GM18505 (cell line): Measurements from ENCODE around the gene SLC12A8.

Experiments
- ATAC-seq: cut with Tn5 transposase; IDR thresholded peaks from one replicate; pipeline ENCODE4 v1.9.1; 2021; ENCODE audit not compliant: unreplicated experiment
- POLR2A ChIP-seq: IDR thresholded peaks from 4 replicates; pipeline ENCODE4 v1.6.1; 2011; ENCODE audit warnings: borderline replicate concordance; ENCODE audit not compliant: insufficient read depth, insufficient read length; ENCODE audit errors: extremely low read depth

Gene SLC12A8

GRCh38 chr3:125207949-125208568 lies 4.5 kb downstream of the SLC12A8 start:
- no peak for ATAC-seq
- TF ChIP-seq POLR2A: no peak

GRCh38 chr3:125207507-125207906 lies 5.0 kb downstream of the SLC12A8 start:
- TF ChIP-seq POLR2A: no peak
- ATAC-seq: no peak

- no peak for TF ChIP-seq POLR2A
- no peak for ATAC-seq
These were observed 5.6 kb downstream of the SLC12A8 start for GRCh38 chr3:125206934-125207333.

- no peak for TF ChIP-seq POLR2A
- no peak for ATAC-seq
These were observed 8.8 kb downstream of the SLC12A8 start for GRCh38 chr3:125203731-125204130.

GRCh38 chr3:125202197-125202596 lies 10.4 kb downstream of the SLC12A8 start:
- no peak for ATAC-seq
- TF ChIP-seq POLR2A: no peak

- TF ChIP-seq POLR2A: no peak
- ATAC-seq: peak; percentile 71
These were observed 11.8 kb downstream of the SLC12A8 start for GRCh38 chr3:125200731-125201139.

GRCh38 chr3:125194849-125195601 lies 17.5 kb downstream of the SLC12A8 start:
- no peak for ATAC-seq

GRCh38 chr3:125194061-125194848 lies 18.3 kb downstream of the SLC12A8 start:
- TF ChIP-seq POLR2A: no peak

More at GRCh38 chr3:125194849-125195601, 17.5 kb downstream of the SLC12A8 start:
- TF ChIP-seq POLR2A: no peak

GRCh38 chr3:125192190-125193035 lies 20.1 kb downstream of the SLC12A8 start:
- peak; percentile 66 for ATAC-seq

More at GRCh38 chr3:125194061-125194848, 18.3 kb downstream of the SLC12A8 start:
- ATAC-seq: no peak

GRCh38 chr3:125191730-125192129 lies 20.8 kb downstream of the SLC12A8 start:
- ATAC-seq: no peak
- TF ChIP-seq POLR2A: no peak

More at GRCh38 chr3:125192190-125193035, 20.1 kb downstream of the SLC12A8 start:
- TF ChIP-seq POLR2A: no peak

- TF ChIP-seq POLR2A: no peak
- no peak for ATAC-seq
These were observed 21.3 kb downstream of the SLC12A8 start for GRCh38 chr3:125191256-125191655.

GRCh38 chr3:125190786-125191185 lies 21.8 kb downstream of the SLC12A8 start:
- ATAC-seq: no peak
- no peak for TF ChIP-seq POLR2A
